ENCODE results near the gene ECE2. TPM values are rescaled to one million over a fixed set of nuclear protein-coding genes. Genes with fewer than 3 reads are reported as not detected.
A peak's percentile ranks its signal among the peaks of the same experiment; 100 is the strongest.

The ECE2 gene
- total RNA-seq, 1 experiment from 2014 or later = 0.46 TPM

DNA sequence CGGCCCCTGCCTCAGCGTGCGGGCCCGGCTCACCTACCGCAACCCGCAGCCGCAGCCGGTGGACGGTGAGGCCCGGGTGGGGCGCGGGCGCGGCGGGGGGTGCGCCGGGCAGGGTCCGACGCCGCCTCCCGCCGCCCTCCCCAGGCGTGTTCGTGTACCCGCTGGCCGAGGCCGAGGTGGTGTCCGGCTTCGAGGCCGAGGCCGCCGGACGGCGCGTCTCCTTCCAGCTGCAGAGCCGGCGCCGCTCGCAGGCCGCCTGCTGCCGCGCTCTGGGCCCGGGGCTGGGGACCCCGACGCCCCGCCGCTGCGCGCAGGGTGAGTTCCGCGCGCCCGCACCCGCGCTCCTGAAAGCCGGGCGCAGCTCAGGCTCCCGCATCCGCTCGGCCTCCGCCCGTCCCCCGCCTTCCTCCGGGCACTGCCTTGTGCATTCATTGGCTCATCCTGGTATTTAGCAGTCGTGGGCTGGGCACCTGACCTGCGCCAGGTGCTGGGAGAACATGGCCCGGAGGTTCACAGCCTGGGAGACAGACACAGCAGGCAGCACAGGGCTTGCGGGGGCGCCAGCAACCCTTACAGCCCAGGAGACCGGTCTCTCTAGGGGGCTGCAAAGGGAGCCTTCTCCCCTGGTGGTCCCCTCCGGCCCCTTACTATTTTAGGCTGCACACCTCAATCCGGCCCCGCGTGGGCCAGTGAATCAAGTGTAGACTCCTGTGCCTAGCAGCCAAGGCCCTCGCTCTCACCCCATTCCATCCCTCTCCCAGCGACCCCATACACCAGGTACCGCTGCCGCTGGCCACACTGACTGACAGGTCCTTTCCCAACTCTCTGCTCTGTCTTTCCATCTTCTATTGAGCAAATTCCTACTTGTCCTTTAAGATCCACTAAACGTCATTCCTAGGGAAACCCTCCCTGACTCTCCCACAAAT is 45.0 kb upstream of the ECE2 start:
- ATAC-seq = peak; percentile 7
- CTCF ChIA-PET = interaction anchor here (1.0 to 5.3 kb wide), 5 partner anchors 9 to 58 kb away, joined by 3 to 88 read pairs (median 6); partner anchors contain the start of genes CAMK2N2 and EEF1AKMT4
- POLR2A ChIA-PET = interaction anchor here (0.6 kb wide), 1 partner anchor 351 kb away, joined by 5 read pairs; no protein-coding TSS in a partner anchor
- no peaks in the 10 kb centered on the region for H3K36me3 Mint-ChIP-seq
- peak overlapping the region; percentile 70 for H3K4me3 Mint-ChIP-seq
- no peaks in the 10 kb centered on the region for H3K9me3 Mint-ChIP-seq
- H3K27me3 Mint-ChIP-seq (ENCODE audit: low read depth) = peaks cover 66% of the 10 kb centered on the region
- H3K4me1 Mint-ChIP-seq = peaks cover 8% of the 10 kb centered on the region; the same call in 1 of the 2 replicates
- peak; percentile 48 for DNase-seq (ENCODE audit: low spot score)
- TF ChIP-seq FOXP1 (CRISPR knock-in tag; IDR thresholded peaks at IDR 0.05; ENCODE audit: borderline replicate concordance) (peak; percentile 59; the same call in 1 of the 2 replicates), ZNF317 (CRISPR knock-in tag; IDR thresholded peaks at IDR 0.05; ENCODE audit: borderline replicate concordance, low read depth) (no peak)
- TF ChIP-seq, protein P1, sequence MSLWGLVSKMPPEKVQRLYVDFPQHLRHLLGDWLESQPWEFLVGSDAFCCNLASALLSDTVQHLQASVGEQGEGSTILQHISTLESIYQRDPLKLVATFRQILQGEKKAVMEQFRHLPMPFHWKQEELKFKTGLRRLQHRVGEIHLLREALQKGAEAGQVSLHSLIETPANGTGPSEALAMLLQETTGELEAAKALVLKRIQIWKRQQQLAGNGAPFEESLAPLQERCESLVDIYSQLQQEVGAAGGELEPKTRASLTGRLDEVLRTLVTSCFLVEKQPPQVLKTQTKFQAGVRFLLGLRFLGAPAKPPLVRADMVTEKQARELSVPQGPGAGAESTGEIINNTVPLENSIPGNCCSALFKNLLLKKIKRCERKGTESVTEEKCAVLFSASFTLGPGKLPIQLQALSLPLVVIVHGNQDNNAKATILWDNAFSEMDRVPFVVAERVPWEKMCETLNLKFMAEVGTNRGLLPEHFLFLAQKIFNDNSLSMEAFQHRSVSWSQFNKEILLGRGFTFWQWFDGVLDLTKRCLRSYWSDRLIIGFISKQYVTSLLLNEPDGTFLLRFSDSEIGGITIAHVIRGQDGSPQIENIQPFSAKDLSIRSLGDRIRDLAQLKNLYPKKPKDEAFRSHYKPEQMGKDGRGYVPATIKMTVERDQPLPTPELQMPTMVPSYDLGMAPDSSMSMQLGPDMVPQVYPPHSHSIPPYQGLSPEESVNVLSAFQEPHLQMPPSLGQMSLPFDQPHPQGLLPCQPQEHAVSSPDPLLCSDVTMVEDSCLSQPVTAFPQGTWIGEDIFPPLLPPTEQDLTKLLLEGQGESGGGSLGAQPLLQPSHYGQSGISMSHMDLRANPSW (CRISPR knock-in tag; conservative IDR thresholded peaks at IDR 0.05; ENCODE audit: low read depth) = 0 out of 2 replicates have a peak, but pooled peaks have one; percentile 61
- TF ChIP-seq, protein P2, sequence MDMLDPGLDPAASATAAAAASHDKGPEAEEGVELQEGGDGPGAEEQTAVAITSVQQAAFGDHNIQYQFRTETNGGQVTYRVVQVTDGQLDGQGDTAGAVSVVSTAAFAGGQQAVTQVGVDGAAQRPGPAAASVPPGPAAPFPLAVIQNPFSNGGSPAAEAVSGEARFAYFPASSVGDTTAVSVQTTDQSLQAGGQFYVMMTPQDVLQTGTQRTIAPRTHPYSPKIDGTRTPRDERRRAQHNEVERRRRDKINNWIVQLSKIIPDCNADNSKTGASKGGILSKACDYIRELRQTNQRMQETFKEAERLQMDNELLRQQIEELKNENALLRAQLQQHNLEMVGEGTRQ (CRISPR knock-in tag; IDR thresholded peaks at IDR 0.05) = 0 out of 2 replicates have a peak, but pooled peaks have one; percentile 19
- H3K27ac Mint-ChIP-seq = no peak overlapping the region

DNA sequence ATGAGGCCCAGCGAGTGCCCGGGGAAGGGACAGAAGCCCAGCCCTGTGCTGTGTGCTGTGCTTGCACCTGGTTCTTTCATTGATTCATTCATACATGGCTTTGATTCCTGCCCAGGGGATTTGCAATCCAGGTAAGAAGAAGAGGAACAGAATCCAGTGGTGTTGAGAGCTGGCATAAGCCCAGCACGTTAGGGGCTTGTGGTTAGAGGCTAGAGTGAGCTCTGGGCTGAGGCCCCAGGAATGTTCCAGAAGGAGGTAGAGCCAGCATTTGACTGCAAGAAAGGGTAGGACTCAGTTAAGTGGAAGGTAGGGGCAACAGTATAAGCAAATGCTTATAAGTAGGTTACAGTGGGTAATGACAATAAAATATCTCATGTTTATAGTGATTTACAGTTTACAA is 44.2 kb upstream of the ECE2 start:
- H3K4me3 Mint-ChIP-seq = peak overlapping the region; percentile 70
- ChIA-PET POLR2A (no interaction called here), CTCF (no interaction called here)
- no peak for ATAC-seq
- no peaks in the 10 kb centered on the region for H3K9me3 Mint-ChIP-seq
- no peak for DNase-seq (ENCODE audit: low spot score)
- TF ChIP-seq, protein P3, sequence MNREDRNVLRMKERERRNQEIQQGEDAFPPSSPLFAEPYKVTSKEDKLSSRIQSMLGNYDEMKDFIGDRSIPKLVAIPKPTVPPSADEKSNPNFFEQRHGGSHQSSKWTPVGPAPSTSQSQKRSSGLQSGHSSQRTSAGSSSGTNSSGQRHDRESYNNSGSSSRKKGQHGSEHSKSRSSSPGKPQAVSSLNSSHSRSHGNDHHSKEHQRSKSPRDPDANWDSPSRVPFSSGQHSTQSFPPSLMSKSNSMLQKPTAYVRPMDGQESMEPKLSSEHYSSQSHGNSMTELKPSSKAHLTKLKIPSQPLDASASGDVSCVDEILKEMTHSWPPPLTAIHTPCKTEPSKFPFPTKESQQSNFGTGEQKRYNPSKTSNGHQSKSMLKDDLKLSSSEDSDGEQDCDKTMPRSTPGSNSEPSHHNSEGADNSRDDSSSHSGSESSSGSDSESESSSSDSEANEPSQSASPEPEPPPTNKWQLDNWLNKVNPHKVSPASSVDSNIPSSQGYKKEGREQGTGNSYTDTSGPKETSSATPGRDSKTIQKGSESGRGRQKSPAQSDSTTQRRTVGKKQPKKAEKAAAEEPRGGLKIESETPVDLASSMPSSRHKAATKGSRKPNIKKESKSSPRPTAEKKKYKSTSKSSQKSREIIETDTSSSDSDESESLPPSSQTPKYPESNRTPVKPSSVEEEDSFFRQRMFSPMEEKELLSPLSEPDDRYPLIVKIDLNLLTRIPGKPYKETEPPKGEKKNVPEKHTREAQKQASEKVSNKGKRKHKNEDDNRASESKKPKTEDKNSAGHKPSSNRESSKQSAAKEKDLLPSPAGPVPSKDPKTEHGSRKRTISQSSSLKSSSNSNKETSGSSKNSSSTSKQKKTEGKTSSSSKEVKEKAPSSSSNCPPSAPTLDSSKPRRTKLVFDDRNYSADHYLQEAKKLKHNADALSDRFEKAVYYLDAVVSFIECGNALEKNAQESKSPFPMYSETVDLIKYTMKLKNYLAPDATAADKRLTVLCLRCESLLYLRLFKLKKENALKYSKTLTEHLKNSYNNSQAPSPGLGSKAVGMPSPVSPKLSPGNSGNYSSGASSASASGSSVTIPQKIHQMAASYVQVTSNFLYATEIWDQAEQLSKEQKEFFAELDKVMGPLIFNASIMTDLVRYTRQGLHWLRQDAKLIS (CRISPR knock-in tag; IDR thresholded peaks at IDR 0.05; ENCODE audit: borderline replicate concordance) = no peak
- TF ChIP-seq HMGA2 (CRISPR knock-in tag; IDR thresholded peaks at IDR 0.05) = no peak
- H3K27me3 Mint-ChIP-seq (ENCODE audit: low read depth) = peaks cover 63% of the 10 kb centered on the region
- H3K4me1 Mint-ChIP-seq = peaks cover 8% of the 10 kb centered on the region; the same call in 1 of the 2 replicates
- H3K27ac Mint-ChIP-seq = no peak overlapping the region
- no peaks in the 10 kb centered on the region for H3K36me3 Mint-ChIP-seq

DNA sequence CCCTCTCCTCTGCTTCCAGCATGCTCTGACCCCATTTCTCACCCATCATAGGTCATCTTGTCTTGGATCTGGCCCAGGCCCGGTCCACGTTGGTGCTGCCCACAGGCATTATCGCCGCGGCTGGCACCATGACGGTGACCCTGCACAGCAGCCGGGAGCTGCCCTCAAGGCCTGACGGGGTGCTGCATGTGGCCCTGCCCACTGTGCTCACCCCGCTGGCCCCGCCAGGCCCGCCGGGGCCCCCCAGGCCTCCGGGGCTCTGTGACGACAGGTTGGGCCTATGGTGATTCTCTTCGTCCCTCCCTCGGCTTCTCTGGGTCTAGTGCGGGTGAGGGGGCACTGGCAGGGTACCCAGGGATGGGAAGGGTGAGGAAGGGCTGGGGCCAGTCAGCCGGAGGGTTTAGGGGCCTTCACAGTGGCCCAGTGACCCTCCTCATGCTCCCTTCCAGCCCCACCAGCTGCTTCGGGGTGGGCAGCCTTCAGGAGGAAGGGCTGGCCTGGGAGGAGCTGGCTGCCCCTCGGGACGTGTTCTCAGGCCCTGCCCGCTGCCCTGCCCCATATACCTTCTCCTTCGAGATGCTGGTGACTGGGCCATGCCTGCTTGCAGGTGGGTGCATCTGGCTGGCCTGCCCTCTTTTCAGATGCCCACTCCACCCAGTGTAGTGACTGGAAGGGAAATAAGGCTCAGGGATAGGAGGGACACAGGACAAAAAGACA is 42.5 kb upstream of the ECE2 start:
- CTCF ChIA-PET = interaction anchor here (1.0 kb wide), 1 partner anchor 56 kb away, joined by 3 read pairs; no protein-coding TSS in a partner anchor
- H3K27ac Mint-ChIP-seq = no peak overlapping the region
- no peak overlapping the region for H3K4me3 Mint-ChIP-seq
- POLR2A ChIA-PET = no interaction called here
- no peaks in the 10 kb centered on the region for H3K36me3 Mint-ChIP-seq
- no peaks in the 10 kb centered on the region for H3K9me3 Mint-ChIP-seq
- H3K27me3 Mint-ChIP-seq (ENCODE audit: low read depth) = peaks cover 53% of the 10 kb centered on the region
- peaks cover 8% of the 10 kb centered on the region; the same call in 1 of the 2 replicates for H3K4me1 Mint-ChIP-seq
- ATAC-seq (no peak), DNase-seq (ENCODE audit: low spot score) (no peak)
- no peak for TF ChIP-seq ZNF121 (CRISPR knock-in tag; IDR thresholded peaks at IDR 0.05)
- TF ChIP-seq, protein P2 (CRISPR knock-in tag; IDR thresholded peaks at IDR 0.05) = no peak
- TF ChIP-seq HMGA2 (CRISPR knock-in tag; IDR thresholded peaks at IDR 0.05) = no peak
- TF ChIP-seq, protein P4, sequence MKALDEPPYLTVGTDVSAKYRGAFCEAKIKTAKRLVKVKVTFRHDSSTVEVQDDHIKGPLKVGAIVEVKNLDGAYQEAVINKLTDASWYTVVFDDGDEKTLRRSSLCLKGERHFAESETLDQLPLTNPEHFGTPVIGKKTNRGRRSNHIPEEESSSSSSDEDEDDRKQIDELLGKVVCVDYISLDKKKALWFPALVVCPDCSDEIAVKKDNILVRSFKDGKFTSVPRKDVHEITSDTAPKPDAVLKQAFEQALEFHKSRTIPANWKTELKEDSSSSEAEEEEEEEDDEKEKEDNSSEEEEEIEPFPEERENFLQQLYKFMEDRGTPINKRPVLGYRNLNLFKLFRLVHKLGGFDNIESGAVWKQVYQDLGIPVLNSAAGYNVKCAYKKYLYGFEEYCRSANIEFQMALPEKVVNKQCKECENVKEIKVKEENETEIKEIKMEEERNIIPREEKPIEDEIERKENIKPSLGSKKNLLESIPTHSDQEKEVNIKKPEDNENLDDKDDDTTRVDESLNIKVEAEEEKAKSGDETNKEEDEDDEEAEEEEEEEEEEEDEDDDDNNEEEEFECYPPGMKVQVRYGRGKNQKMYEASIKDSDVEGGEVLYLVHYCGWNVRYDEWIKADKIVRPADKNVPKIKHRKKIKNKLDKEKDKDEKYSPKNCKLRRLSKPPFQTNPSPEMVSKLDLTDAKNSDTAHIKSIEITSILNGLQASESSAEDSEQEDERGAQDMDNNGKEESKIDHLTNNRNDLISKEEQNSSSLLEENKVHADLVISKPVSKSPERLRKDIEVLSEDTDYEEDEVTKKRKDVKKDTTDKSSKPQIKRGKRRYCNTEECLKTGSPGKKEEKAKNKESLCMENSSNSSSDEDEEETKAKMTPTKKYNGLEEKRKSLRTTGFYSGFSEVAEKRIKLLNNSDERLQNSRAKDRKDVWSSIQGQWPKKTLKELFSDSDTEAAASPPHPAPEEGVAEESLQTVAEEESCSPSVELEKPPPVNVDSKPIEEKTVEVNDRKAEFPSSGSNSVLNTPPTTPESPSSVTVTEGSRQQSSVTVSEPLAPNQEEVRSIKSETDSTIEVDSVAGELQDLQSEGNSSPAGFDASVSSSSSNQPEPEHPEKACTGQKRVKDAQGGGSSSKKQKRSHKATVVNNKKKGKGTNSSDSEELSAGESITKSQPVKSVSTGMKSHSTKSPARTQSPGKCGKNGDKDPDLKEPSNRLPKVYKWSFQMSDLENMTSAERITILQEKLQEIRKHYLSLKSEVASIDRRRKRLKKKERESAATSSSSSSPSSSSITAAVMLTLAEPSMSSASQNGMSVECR (CRISPR knock-in tag; IDR thresholded peaks at IDR 0.05; ENCODE audit: borderline replicate concordance) = no peak
- no peak for TF ChIP-seq TCF7 (CRISPR knock-in tag; IDR thresholded peaks at IDR 0.05; ENCODE audit: low read depth)
- no peak for TF ChIP-seq SP1 (CRISPR knock-in tag; conservative IDR thresholded peaks at IDR 0.05)
- no peak for TF ChIP-seq ZNF263 (CRISPR knock-in tag; IDR thresholded peaks at IDR 0.05; ENCODE audit: low read depth)
- TF ChIP-seq NR2C2 (CRISPR knock-in tag; IDR thresholded peaks at IDR 0.05) = no peak
- TF ChIP-seq CREM (CRISPR knock-in tag; IDR thresholded peaks at IDR 0.05) = no peak
- TF ChIP-seq JUN (CRISPR knock-in tag; IDR thresholded peaks at IDR 0.05) = no peak

All from WTC11 (cell line).